NCI-H774 (cell line): ENCODE results near the gene SLC12A6.

Source experiments
- DNase-seq: peaks from one replicate; lab custom pipeline; 2025; lab: John Stamatoyannopoulos, UW

The SLC12A6 gene

DNA sequence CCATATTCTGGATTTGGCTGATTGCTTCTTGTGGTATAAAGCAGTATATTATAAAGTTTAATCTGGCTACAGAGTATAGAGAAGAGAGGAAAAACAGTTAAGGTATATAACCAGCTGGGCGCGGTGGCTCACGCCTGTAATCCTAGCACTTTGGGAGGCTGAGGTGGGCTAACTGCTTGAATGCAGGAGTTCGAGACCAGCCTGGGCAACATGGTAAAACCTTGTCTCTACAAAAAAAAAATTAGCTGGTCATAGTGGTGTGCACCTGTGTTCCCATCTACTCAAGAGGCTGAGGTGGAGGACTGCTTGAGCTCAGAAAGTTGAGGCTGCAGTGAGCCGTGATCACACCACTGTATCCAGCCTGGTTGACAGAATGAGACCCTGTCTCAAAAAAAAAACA, 7.3 kb downstream of the SLC12A6 start:
- DNase-seq, result no peak

DNA sequence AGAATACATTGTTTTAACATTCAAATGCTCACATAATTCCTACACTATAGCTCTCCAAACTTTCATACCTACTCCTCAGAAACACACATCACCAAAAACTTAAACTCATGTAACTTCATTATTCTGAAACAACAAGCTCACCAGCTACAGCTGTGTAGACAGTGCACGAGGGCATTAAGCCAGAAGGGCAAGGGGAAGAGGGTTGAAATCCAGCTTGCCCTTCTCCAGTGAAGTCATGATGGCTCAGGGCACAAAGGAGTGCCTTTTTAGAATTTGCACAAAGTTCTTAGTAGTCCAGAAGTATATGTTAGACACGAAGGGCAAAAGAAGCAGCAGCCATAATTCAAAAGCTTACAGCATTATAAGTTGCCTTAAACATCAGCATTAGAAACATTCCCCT, 8.6 kb downstream of the SLC12A6 start:
- DNase-seq, result no peak

DNA sequence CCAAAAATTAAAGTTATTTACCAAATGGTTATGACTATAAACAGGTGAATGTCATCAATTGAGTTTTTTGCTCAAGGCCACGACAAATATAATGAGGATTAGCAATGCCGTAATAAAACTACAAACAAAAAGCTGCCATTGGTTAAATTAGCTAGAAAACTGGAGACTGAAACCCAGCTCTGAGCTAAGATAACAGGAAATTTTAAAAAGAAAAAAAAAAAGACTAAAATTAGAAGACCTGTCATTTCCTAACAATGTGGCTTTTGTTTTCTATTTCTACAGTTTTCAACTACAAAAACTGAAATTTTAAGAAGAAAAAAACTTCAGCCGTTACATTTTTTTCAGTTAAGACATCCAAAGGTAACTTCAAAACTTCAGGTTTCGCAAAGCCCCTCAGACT, 9.7 kb downstream of the SLC12A6 start:
- DNase-seq, result no peak

DNA sequence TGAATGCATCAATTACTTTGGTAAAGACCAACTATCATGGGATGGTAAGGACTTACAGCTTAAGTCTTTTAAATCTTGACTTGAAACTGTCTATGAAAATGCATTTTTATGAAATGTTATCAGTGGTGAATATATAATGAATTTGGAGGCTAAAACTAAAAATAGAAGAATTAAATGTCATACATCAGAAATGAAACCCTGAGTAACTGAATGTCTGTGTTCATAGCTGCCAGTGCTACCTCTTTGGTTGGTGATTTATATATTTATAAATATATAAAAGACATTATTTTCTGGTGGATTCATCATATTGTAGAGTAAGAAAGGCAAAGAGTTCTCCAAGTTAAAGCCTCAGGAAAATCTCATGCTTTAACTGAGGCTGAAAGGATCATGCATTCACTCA, 12.2 kb downstream of the SLC12A6 start:
- no peak for DNase-seq

DNA sequence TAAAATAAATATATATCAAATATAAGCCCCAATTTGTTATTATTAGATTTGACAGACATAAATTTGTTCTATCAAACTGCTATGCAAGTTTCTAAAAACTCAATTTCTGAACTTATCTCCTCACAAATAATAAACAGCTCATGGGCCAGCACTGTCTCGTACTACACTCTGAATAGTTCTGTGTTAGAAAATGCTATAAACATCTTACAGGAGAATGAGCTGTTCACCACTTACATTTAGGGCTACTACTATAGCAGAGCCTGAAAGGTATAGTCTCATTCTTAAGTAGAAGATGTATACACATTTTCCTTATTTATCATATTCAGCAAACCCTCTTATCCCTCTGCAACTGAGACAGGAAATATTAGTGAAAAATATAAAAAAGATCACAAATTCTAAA, 12.6 kb downstream of the SLC12A6 start:
- DNase-seq, result no peak

DNA sequence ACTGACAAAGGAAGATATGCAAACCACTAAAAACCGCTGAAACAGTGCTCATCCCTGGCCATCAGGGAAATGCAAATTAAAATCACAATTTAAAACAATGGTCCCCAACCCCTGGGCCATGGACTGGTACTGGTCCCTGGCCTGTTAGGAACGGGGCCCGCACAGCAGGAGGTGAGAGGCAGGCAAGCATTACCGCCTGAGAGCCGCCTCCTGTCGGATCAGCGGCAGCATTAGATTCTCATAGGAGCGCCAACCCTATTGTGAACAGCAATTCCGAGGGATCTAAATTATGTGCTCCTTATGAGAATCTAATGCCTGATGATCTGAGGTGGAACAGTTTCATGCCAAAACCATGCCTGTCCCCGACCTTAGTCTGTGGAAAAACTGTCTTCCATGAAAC, 14.4 kb downstream of the SLC12A6 start:
- no peak for DNase-seq

DNA sequence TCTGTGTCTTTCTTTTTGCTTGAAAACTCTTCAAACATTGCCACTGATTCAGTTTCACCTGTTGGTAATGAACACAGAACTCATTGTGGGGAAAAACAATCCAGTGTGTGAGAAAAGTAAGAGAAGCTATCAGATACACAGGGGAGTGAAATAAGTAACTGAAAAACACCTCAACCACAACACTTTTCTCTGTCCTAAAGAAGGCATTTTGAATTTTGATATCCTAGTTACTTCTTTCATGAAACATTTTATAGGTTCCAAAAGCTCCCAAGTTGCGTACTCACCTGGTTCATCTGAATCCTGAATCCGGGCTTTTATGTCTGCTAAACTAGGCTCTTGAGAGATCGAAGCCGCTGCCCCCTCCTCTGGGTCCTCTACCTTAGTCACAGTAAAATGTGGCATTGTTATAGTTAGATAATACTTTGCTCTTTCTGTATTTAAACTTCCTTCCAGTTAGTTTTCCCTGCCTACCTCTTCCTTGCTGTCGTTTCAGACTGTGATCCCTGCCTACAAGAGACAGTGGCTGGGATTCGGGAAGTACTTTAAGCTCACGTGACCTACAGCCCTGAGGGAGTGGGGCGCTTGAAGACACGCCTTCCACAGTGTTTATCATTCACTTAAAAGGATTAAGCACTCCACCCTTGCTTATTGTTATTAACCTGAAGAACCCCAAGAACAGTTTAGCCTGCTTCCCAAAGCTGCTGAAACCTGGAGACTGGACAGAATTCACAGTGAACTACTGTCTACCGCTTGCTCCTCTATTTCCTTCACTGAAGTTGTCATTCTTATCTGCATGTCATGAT, 19.1 kb downstream of the SLC12A6 start:
- peak; percentile 54 for DNase-seq

DNA sequence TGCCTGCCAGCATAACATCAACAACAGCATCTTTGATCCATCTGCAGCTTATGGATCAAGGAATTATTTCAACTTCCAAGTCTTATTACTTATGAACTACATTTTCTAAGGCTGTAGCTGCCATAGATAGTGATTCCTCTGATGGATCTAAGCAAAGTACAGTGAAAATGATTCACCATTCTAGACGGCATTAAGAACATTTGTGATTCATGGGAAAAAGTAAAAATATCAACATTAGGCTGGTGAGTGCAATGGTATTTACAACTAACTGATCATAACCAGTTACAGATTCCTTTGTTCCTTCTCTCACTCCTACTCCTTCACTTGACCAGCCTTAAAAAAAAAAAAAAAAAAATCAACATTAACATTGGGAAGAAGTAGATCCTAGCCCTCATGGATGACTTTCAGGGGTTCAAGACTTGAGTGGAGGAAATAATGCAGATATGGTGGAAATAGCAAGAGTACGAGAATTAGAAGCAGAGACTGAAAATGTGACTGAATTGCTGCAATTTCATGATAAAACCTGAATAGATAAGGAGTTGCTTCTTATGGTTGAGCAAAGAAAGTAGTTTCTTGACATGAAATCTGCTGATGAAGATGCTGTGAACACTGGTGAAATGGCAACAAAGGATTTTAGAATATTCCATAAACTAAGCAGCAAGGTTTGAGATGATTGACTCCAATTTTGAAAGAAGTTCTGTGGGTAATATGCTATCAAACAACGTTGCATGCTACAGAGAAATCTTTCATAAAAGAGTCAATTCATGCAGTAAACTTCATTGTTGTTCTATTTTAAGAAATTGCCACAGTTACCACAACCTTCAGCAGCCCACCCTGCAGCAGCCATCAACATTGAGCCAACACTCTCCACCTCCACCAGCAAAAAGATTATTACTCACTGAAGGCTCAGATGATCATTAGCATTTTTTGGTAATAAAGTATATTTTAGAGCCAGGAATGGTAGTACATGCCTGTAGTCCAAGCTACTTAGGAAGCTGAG, 22.8 kb downstream of the SLC12A6 start:
- DNase-seq, result no peak

DNA sequence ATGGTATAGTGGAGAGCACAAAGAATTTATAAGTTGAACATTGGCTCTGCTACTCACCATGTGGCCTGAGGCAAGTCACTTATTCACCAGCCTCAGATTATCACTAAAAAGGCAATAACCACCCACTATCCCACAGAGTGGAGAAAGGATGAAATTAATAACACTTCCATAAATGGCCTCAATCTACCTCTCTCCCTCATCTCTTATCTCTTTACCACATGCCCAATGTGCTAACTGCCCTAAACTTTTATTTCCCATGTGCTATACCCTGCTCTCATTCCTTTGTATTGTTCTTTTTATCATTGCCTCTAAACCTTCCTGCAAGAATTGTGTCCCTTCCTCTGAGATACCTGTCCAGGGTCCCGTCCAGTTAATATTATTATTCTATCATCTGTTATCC, 26.0 kb downstream of the SLC12A6 start:
- DNase-seq, result no peak

DNA sequence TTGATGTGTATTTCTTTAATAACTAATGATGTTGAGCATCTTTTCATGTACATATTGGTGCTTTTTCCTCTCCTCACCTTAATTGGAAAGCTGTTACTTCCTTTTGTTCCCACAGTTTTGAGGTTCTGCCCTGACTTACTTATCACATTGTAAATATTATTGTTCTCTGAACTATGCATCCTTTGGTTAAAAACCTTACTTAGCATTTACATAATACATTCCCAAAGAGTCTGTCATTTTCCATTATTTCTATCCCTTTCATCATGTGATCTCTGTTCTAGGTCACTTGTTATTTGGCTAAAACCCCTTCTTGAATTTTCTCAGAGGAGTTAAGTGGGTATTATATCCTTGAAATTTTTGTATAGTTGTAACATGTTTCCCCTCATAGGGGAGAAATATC, 33.0 kb downstream of the SLC12A6 start:
- no peak for DNase-seq

DNA sequence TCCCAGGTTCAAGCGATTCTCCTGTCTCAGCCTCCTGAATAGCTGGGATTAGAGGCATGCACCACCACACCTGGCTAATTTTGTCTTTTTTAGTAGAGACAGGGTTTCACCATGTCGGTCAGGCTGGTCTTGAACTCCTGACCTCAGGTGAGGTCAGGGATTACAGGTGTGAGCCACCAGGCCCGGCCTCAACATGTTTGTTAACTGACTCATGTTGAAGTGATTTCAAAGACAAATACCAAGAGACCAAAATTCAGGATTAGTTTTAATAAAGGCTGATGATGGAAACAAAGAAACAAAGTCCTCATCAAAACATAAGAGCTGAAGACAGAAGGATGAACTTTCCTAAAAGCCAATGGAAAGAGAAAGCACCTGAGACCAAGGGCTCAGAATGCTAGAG, 36.5 kb downstream of the SLC12A6 start:
- DNase-seq, result no peak

DNA sequence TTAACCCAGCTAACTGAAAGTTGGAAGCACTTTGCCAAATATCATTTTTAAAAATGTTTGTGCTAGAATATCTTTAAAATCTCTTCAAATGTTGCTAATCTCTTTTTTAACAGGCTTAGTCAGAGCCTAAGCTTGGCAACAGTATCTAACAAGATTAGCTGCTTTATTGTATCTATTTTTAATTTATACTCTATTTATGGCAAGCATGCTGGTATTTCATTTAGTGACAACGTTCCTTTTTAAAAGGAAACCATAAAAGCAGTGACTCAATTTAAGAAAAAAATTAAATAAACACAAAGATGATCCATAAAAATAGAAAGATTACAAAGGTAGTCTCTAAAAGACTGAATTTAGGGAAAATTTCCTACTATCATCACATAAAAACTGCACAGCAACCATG, 40.5 kb downstream of the SLC12A6 start:
- DNase-seq, result no peak

DNA sequence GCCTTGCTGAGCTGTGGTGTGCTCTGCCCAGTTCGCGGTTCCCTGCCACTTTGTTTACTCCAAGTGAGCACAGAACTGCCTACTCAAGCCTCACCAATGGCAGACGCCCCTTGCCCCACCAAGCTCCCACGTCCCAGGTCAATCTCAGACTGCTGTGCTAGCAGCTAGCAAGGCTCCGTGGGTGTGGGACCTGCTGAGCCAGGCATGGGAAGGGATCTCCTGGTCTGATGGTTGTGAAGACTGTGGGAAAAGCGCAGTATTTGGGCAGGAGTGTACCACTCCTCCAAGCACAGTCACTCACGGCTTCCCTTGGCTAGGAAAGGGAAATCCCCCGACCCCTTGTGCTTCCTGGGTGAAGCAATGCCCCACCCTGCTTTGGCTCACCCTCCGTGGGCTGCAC, 45.0 kb downstream of the SLC12A6 start:
- DNase-seq, result no peak

DNA sequence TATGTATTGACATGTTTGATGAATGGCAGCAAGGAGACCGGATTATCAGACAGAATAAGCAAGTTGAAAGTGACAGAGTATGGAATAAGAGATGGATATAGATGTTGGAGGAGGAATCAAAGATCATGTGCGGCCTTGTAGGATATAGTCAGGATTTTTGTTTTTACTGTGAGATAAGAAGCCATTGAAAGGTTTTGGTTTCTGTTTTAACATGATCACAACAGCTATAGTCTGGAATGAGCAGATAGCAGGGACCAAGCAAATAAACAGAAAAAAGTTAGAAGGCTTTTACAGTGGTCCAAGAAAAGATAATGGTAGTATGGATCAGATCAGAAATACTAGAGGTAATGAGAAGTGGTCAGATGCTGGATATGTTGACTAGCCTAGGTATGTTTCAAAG, 52.6 kb downstream of the SLC12A6 start:
- no peak for DNase-seq

DNA sequence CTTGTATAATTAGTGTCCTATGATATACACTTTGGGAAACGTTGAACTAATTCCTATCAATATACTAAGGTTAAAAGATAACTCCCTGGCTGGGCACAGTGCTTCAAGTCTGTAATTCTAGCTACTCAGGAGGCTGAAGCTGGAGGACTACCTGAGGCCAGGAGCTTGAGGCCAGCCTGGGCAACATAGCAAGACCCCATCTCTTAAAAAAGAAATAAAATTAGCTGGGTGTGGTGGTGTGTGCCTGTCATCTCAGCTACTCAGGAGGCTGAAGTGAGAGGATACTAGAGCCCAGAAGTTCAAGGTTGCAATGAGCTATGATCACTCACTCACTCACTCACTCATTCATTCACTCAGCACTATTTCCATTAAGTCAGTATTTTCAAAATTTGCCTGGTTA, 55.2 kb downstream of the SLC12A6 start:
- no peak for DNase-seq

DNA sequence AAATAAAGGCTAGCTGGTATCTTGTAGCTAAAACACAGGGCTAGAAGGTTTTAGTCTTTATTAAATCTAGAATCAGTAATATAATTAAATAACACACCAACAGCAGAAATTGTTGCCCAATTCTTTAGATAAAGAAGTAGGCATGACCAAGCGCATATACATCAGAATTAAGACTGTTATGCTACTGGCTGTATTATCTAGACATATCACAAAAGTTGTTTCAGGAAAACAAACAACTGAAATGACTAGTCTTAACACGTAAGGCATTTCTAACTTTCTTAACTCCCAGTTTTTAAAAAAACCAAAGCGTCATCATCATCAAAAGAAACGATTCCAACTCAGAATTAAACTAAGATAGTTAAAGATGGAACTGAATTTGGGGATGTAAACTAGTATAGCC, 57.4 kb downstream of the SLC12A6 start:
- DNase-seq, result no peak

DNA sequence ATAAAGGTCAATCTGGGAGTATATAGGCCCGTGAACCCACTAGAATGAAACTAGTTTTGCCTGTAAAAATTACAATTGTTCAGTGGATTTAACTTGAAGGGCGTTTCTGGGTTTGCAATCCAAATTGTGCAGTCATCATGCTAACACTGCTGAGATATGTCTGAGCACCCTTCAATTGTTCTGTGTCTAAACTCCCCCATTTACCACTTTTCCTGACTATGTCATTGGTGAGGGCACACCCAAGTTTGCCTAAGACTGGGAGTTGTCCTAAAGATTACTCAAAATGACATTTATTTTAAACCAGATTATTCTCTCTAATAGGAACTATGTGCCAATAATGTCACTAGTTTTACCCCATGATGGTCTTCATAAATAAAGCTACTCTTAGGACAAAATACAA, 58.2 kb downstream of the SLC12A6 start:
- DNase-seq, result no peak

DNA sequence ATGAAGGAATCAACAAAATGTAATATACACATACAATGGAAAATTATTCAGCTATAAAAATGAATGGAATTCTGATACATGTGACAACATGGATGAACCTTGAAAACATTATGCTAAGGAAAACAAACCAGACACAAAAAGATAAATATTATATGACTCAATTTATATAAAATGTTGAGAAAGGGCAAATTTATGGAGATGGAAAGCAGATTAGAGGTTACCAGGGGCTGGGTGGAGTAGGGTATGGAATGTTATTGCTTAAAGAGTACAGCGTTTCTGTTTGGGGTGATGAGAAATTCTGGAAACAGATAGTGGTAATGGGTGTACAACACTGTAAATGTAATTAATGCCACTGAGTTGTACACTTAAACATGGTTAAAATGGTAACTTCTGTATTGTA, 61.9 kb downstream of the SLC12A6 start:
- no peak for DNase-seq

DNA sequence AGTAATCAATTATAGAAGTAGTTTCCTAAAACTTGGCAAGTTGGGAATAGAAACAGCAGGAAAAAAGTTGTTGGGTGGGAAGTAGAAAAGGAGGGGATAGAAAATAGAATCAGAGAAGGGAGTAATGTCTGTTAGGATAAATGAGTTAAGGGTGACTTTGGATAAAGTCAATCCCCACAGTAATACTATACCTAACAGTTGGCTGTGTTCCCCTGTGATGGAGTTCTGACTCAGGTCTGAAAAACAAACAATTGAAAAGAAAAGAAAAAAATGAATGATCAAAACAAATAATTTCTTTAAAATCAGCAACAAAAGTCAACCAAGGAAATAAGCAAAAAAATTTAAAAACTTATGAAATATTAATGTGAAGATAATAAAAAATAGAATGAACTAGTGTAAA, 62.4 kb downstream of the SLC12A6 start:
- DNase-seq, result no peak

DNA sequence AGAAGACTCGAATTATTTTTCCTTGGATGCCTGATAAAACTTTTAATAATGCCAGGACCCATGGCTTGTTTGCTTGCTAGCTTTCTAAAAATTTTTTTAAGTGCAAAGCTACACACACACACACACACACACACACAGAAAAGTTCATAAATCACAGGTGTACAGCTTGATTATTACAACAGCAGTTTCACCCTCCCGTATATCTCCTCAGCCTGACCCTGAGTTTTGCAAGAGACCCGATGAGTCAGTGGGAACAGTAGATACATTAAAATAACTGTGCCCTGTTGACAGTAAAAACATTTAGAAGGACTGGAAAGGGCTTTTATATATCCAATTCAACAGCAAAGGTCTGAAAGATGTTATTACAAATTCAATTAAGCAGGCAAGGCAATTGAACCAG, 66.1 kb downstream of the SLC12A6 start:
- no peak for DNase-seq

DNA sequence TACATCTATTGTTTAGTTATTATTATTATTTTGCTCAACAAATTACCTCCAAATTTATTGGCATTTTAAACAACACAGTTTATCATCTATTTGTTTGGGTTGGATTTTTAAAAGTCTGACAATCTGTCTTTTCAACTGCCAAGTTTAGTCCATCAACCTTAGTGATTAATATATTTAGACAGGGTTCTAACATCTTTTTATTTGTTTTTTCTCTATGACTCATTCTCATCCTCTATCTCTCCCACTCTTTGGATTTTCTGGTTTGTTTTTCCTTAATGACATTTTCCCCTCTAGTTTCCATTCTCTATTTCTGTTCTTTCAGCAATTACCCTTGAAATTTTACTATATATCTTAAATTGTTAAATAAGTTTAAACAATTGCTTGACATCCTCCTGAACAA, 70.8 kb downstream of the SLC12A6 start:
- DNase-seq, result no peak

DNA sequence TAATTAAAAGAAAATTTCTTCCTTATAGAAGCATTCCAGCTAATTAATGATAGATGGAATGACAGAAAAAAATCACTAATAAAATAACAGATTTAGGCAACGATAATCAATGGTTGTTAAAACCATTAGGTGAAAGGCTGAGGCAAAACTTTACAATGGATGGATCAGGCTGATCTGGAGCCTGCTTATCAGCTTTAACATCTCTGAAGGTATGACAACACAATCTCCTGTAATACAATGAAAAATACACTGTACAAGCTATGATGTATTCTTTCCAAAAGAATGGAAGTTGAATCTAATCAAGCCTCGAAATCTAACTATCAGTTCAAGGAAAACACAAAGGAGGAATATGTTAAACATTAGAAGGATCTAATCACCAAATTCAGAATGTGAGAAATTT, 73.5 kb downstream of the SLC12A6 start:
- DNase-seq, result no peak

DNA sequence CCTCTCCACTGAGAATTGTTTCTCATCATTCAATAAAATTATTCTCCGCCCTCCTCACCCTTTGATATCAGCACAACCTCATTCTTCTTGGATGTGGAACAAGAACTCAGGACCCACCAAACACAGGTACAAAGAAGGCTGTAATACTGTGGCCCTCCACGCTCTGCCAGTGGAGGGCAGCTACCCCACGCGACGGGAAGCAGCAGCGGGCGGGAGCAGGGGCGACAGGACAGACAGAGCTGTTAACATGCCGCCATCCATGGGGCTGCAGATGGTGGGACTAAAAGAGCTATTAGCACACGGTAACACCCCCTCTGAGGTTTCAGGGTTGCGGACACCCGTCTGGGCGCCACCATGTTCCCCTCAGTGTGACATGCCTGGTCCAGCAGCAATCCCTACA, 75.2 kb downstream of the SLC12A6 start:
- DNase-seq, result no peak
